SK-N-SH (cell line): ENCODE measurements around the gene RNF151.

ENCODE experiments used
- CTCF ChIP-seq: fragments of 200-600 bp; sonication (generic); IDR thresholded peaks from 2 replicates; pipeline ENCODE4 v1.6.1; 2017; ENCODE audit warnings: antibody characterized with exemption, mild to moderate bottlenecking, moderate library complexity
- FOXM1 ChIP-seq: IDR thresholded peaks from 2 replicates; pipeline ENCODE4 v1.4.0; 2012; ENCODE audit warnings: low read depth, mild to moderate bottlenecking
- GABPA ChIP-seq: IDR thresholded peaks from 2 replicates; pipeline ENCODE4 v1.4.0; 2012; ENCODE audit warnings: low read depth, mild to moderate bottlenecking
- GATA2 ChIP-seq: sonication (generic); formaldehyde crosslinking; IDR thresholded peaks from 2 replicates; pipeline ENCODE4 v1.5.0; 2020; ENCODE audit warnings: mild to moderate bottlenecking, missing genetic modification reagents
- NRF1 ChIP-seq: IDR thresholded peaks from 2 replicates; pipeline ENCODE4 v1.6.1; 2012; ENCODE audit warnings: low read depth, mild to moderate bottlenecking, low read length
- REST ChIP-seq: IDR thresholded peaks from 2 replicates; pipeline ENCODE4 v1.6.1; 2012; ENCODE audit warnings: mild to moderate bottlenecking, low read depth, low read length, moderate library complexity
- TF ChIP-seq, protein P1 (sequence below): fragments of 150-350 bp; IDR thresholded peaks from 2 replicates; pipeline ENCODE4 v1.6.1; 2017; ENCODE audit warnings: antibody characterized with exemption, low read length, low read depth, borderline replicate concordance
- TF ChIP-seq, protein P2 (sequence below): IDR thresholded peaks from 2 replicates; pipeline ENCODE4 v1.4.0; 2012; ENCODE audit warnings: low read depth, borderline replicate concordance

- TF ChIP-seq GABPA: no peak
- no peak for TF ChIP-seq NRF1
- TF ChIP-seq, protein P1, sequence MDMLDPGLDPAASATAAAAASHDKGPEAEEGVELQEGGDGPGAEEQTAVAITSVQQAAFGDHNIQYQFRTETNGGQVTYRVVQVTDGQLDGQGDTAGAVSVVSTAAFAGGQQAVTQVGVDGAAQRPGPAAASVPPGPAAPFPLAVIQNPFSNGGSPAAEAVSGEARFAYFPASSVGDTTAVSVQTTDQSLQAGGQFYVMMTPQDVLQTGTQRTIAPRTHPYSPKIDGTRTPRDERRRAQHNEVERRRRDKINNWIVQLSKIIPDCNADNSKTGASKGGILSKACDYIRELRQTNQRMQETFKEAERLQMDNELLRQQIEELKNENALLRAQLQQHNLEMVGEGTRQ: no peak
- TF ChIP-seq GATA2 (CRISPR knock-in tag): no peak
- no peak for TF ChIP-seq FOXM1
- no peak for TF ChIP-seq CTCF
- no peak for TF ChIP-seq REST
- TF ChIP-seq, protein P2, sequence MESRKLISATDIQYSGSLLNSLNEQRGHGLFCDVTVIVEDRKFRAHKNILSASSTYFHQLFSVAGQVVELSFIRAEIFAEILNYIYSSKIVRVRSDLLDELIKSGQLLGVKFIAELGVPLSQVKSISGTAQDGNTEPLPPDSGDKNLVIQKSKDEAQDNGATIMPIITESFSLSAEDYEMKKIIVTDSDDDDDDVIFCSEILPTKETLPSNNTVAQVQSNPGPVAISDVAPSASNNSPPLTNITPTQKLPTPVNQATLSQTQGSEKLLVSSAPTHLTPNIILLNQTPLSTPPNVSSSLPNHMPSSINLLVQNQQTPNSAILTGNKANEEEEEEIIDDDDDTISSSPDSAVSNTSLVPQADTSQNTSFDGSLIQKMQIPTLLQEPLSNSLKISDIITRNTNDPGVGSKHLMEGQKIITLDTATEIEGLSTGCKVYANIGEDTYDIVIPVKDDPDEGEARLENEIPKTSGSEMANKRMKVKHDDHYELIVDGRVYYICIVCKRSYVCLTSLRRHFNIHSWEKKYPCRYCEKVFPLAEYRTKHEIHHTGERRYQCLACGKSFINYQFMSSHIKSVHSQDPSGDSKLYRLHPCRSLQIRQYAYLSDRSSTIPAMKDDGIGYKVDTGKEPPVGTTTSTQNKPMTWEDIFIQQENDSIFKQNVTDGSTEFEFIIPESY: no peak
Measured at GRCh38 chr16:1991948-1992703, 25.5 kb downstream of the RNF151 start.
